ENCODE results near the gene ZGPAT. TPM values are rescaled to one million over a fixed set of nuclear protein-coding genes. Genes with fewer than 3 reads are reported as not detected.

Gene ZGPAT
- total and polyA plus RNA-seq, 2 donors (not counting 3 experiments of a cell fraction or from before 2014, with no cell fraction given): 23.1 to 29.3 TPM

DNA sequence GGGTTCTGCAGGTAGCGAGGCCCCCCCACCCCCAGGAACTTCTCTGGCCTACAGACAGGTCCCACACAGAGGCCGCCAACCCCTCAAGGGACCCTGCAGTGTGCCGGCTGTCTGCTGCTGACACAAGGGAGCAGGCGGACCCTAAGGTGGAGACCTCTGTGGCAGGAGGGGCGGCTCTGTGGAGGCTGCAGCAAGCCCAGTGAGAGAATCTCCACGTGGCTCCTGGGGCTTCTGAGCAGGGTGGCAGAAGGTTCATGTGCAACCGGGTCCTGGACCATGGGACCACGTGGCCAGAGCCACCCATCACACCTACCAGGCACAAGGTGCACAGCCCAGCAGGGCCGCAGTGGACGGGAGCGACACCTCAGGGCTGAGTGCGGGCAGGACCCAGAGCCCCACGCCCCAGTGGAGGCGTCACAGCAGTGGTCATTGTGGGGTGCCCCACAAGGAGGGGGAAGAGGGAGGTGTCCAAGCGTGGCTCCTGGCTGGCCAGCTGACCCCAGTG lies 4.3 kb upstream of the ZGPAT start:
- BruUV-seq (replicated peaks): no TSS peak
- Histone ChIP-seq H3K4me2 (ENCODE audit: insufficient read depth, low read length) (no peak overlapping the region), H3K9ac (replicated peaks; ENCODE audit: extremely low read depth, insufficient read depth, low read length) (no peak overlapping the region), H3K27ac (ENCODE audit: insufficient read depth, low read depth, low read length) (no peak overlapping the region), H3K36me3 (ENCODE audit: control insufficient read depth in 2 of 2, extremely low read depth in 1 of 2, insufficient read depth in 2 of 2, low read length in 2 of 2) (peaks cover 8 to 17% of the 10 kb centered on the region in 2 experiments), H4K20me1 (replicated peaks; ENCODE audit: control insufficient read depth, extremely low read depth, insufficient read depth, low read length) (no peaks in the 10 kb centered on the region), H3K27me3 (ENCODE audit: control insufficient read depth in 2 of 2, insufficient read depth in 2 of 2, low read length in 2 of 2) (no peaks in the 10 kb centered on the region), H3K9me3 (replicated peaks; ENCODE audit: control insufficient read depth, insufficient read depth, low read length) (no peaks in the 10 kb centered on the region), H3K79me2 (ENCODE audit: control insufficient read depth, insufficient read depth, low read length) (peaks cover 25% of the 10 kb centered on the region), H3K9me1 (replicated peaks; ENCODE audit: control insufficient read depth, extremely low read depth, insufficient read depth, low read length) (no peaks in the 10 kb centered on the region), H2AFZ (ENCODE audit: low read depth, low read length) (no peak overlapping the region), H3K4me3 (replicated peaks in 1 of 3; ENCODE audit: insufficient read depth in 1 of 3, low read depth in 1 of 3, low read length in 3 of 3) (no peak overlapping the region), H3K4me1 (ENCODE audit: control insufficient read depth, extremely low read depth, insufficient read depth, low read length) (peaks cover 18% of the 10 kb centered on the region)
- ChIA-PET CTCF (no interaction called here), POLR2A (no interaction called here)
- intact Hi-C loops (cut with micrococcal nuclease): no loop called here
- DNase-seq (ENCODE audit: low read depth, low spot score): no peak
- FAIRE-seq: no peak
- TF ChIP-seq, protein P1, sequence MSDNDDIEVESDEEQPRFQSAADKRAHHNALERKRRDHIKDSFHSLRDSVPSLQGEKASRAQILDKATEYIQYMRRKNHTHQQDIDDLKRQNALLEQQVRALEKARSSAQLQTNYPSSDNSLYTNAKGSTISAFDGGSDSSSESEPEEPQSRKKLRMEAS (IDR thresholded peaks at IDR 0.05; ENCODE audit: insufficient read depth, insufficient read length): no peak
- TF ChIP-seq GATA2 (IDR thresholded peaks at IDR 0.05; ENCODE audit: insufficient read depth, insufficient read length, low read depth, low read length) (no peak), MYC (IDR thresholded peaks at IDR 0.05; ENCODE audit: low read depth, low read length) (no peak), FOS (IDR thresholded peaks at IDR 0.05; ENCODE audit: borderline replicate concordance, insufficient read depth, low read length) (no peak), JUN (IDR thresholded peaks at IDR 0.05; ENCODE audit: borderline replicate concordance, insufficient read depth, insufficient read length, low read depth) (no peak), POLR2AphosphoS5 (IDR thresholded peaks at IDR 0.05; ENCODE audit: insufficient read depth, low read depth, low read length) (no peak), EZH2 (IDR thresholded peaks at IDR 0.05; ENCODE audit: borderline replicate concordance, low read depth, low read length, severe bottlenecking) (no peak), POLR2A (IDR thresholded peaks at IDR 0.05; ENCODE audit: low read depth, low read length) (no peak)
- TF ChIP-seq, protein P2, sequence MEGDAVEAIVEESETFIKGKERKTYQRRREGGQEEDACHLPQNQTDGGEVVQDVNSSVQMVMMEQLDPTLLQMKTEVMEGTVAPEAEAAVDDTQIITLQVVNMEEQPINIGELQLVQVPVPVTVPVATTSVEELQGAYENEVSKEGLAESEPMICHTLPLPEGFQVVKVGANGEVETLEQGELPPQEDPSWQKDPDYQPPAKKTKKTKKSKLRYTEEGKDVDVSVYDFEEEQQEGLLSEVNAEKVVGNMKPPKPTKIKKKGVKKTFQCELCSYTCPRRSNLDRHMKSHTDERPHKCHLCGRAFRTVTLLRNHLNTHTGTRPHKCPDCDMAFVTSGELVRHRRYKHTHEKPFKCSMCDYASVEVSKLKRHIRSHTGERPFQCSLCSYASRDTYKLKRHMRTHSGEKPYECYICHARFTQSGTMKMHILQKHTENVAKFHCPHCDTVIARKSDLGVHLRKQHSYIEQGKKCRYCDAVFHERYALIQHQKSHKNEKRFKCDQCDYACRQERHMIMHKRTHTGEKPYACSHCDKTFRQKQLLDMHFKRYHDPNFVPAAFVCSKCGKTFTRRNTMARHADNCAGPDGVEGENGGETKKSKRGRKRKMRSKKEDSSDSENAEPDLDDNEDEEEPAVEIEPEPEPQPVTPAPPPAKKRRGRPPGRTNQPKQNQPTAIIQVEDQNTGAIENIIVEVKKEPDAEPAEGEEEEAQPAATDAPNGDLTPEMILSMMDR (IDR thresholded peaks at IDR 0.05; ENCODE audit: extremely low read depth in 1 of 2, insufficient read depth in 1 of 2, low read depth in 1 of 2, low read length in 2 of 2): no peak
- dilution Hi-C loops (cut with MboI; ENCODE audit: extremely low pct_ligation_motif_present, low sequenced_read_pairs): no loop called here
